OCI-LY3 (cell line): ENCODE results near the gene DSCAM.

Experiments
- CTCF ChIP-seq: fragments of 200-600, 300-600 bp; sonication (generic); IDR thresholded peaks from 2 replicates; pipeline ENCODE4 v1.5.1; 2014; ENCODE audit warnings: antibody characterized with exemption, low read length, low read depth
- EZH2phosphoT487 ChIP-seq: fragments of 200-600 bp; shearing (Covaris generic); IDR thresholded peaks from 2 replicates; pipeline ENCODE4 v1.6.1; 2018; ENCODE audit warnings: antibody characterized with exemption, mixed run types, low read depth

GRCh38 chr21:40299451-40299850, 547.5 kb downstream of the DSCAM start:
- TF ChIP-seq CTCF (no peak), EZH2phosphoT487 (no peak)
